H9 (cell line): ENCODE measurements around the gene PAX9. TPM values are rescaled to one million over a fixed set of nuclear protein-coding genes. Genes with fewer than 3 reads are reported as not detected.

Source experiments
- DNase-seq: peaks from one replicate; pipeline ENCODE4 v3.0.0-alpha.2; 2017
- H2AFZ ChIP-seq: one replicate; pipeline ENCODE4 v1.6.1; 2013; ENCODE audit warnings: mild to moderate bottlenecking, low read length, control low read depth, moderate library complexity
- H2AK5ac ChIP-seq: 2 replicates; pipeline ENCODE4 v1.6.1; 2013; ENCODE audit warnings: low read length, control low read depth, mixed read lengths; ENCODE audit not compliant: insufficient read length
- H2BK120ac ChIP-seq: one replicate; pipeline ENCODE4 v1.6.1; 2013; ENCODE audit warnings: low read depth, mild to moderate bottlenecking, low read length, control low read depth, inconsistent platforms; ENCODE audit not compliant: poor library complexity, severe bottlenecking
- H2BK12ac ChIP-seq: 2 replicates; pipeline ENCODE4 v1.6.1; 2013; ENCODE audit warnings: low read length, control low read depth, mixed read lengths, low read depth; ENCODE audit not compliant: insufficient read length
- H2BK15ac ChIP-seq: 2 replicates; pipeline ENCODE4 v1.6.1; 2013; ENCODE audit warnings: low read depth, low read length, control low read depth
- H2BK20ac ChIP-seq: one replicate; pipeline ENCODE4 v1.6.1; 2013; ENCODE audit warnings: low read depth, mild to moderate bottlenecking, low read length, control low read depth, inconsistent platforms; ENCODE audit not compliant: poor library complexity, severe bottlenecking
- H2BK5ac ChIP-seq: 2 replicates; pipeline ENCODE4 v1.6.1; 2013; ENCODE audit warnings: low read length, control low read depth, mixed read lengths; ENCODE audit not compliant: insufficient read length
- H3K14ac ChIP-seq: 2 replicates; pipeline ENCODE4 v1.6.1; 2013; ENCODE audit warnings: low read length, control low read depth; ENCODE audit not compliant: insufficient read depth
- H3K18ac ChIP-seq: 2 replicates; pipeline ENCODE4 v1.6.1; 2013; ENCODE audit warnings: low read depth, mild to moderate bottlenecking, mixed read lengths, low read length, control low read depth; ENCODE audit not compliant: insufficient read length
- H3K23ac ChIP-seq: 2 replicates; pipeline ENCODE4 v1.6.1; 2013; ENCODE audit warnings: low read length, control low read depth, mixed read lengths, low read depth; ENCODE audit not compliant: insufficient read length
- H3K23me2 ChIP-seq: 2 replicates; pipeline ENCODE4 v1.6.1; 2013; ENCODE audit warnings: low read depth, mild to moderate bottlenecking, mixed read lengths, low read length, control low read depth; ENCODE audit not compliant: insufficient read length, poor library complexity, severe bottlenecking
- H3K27ac ChIP-seq: 2 replicates; pipeline ENCODE4 v1.5.1; 2013; ENCODE audit warnings: low read length, control low read depth, mixed read lengths, low read depth; ENCODE audit not compliant: insufficient read length
- H3K27me3 ChIP-seq: 2 replicates; pipeline ENCODE4 v1.6.1; 2013; ENCODE audit warnings: low read length, control low read depth, inconsistent platforms; ENCODE audit not compliant: insufficient read depth
- H3K4ac ChIP-seq: 2 replicates; pipeline ENCODE4 v1.6.1; 2013; ENCODE audit warnings: low read depth, mild to moderate bottlenecking, control low read depth, inconsistent platforms, low read length, moderate library complexity
- H3K4me1 ChIP-seq: 2 replicates; pipeline ENCODE4 v1.6.1; 2013; ENCODE audit warnings: low read length, control low read depth, inconsistent platforms; ENCODE audit not compliant: insufficient read depth
- H3K4me2 ChIP-seq: 2 replicates; pipeline ENCODE4 v1.6.1; 2013; ENCODE audit warnings: low read length, control low read depth, mixed read lengths; ENCODE audit not compliant: insufficient read length, insufficient read depth
- H3K56ac ChIP-seq: 2 replicates; pipeline ENCODE4 v1.6.1; 2013; ENCODE audit warnings: low read depth, mild to moderate bottlenecking, mixed read lengths, low read length, control low read depth; ENCODE audit not compliant: insufficient read length
- H3K79me1 ChIP-seq: 2 replicates; pipeline ENCODE4 v1.6.1; 2013; ENCODE audit warnings: low read depth, mild to moderate bottlenecking, moderate library complexity, low read length, control low read depth, inconsistent platforms; ENCODE audit not compliant: insufficient read depth, poor library complexity, severe bottlenecking
- H3K79me2 ChIP-seq: 2 replicates; pipeline ENCODE4 v1.6.1; 2013; ENCODE audit warnings: low read length, control low read depth, inconsistent platforms; ENCODE audit not compliant: insufficient read depth
- H3K9ac ChIP-seq: 2 replicates; pipeline ENCODE4 v1.6.1; 2013; ENCODE audit warnings: low read length, control low read depth, mixed read lengths; ENCODE audit not compliant: insufficient read length; ENCODE audit errors: extremely low read depth
- H3K9me3 ChIP-seq: one replicate; pipeline ENCODE4 v1.6.1; 2013; ENCODE audit warnings: low read depth, low read length, inconsistent platforms; ENCODE audit not compliant: control insufficient read depth
- H3T11ph ChIP-seq: one replicate; pipeline ENCODE4 v1.6.1; 2013; ENCODE audit warnings: mild to moderate bottlenecking, low read length, control low read depth, inconsistent platforms
- H4K20me1 ChIP-seq: one replicate; pipeline ENCODE4 v1.6.1; 2013; ENCODE audit not compliant: control insufficient read depth, insufficient read length, insufficient read depth
- H4K5ac ChIP-seq: 2 replicates; pipeline ENCODE4 v1.6.1; 2013; ENCODE audit warnings: low read depth, mild to moderate bottlenecking, mixed read lengths, low read length, control low read depth; ENCODE audit not compliant: insufficient read length
- H4K8ac ChIP-seq: replicated peaks from 2 replicates; pipeline ENCODE4 v1.6.1; 2013; ENCODE audit warnings: low read length, control low read depth, mixed read lengths, low read depth; ENCODE audit not compliant: insufficient read length
- H4K91ac ChIP-seq: 2 replicates; pipeline ENCODE4 v1.6.1; 2013; ENCODE audit warnings: low read depth, mild to moderate bottlenecking, moderate library complexity, mixed read lengths, low read length, control low read depth; ENCODE audit not compliant: insufficient read length
- H3K27ac Mint-ChIP-seq, 3 experiments: 2 replicates in 2 of 3; 3 replicates in 1 of 3; pipeline ENCODE4 v1.8.0; 2020 to 2021; ENCODE audit warnings: mixed read lengths in 3 of 3, mild to moderate bottlenecking in 1 of 3, moderate library complexity in 1 of 3
- H3K27me3 Mint-ChIP-seq: 2 replicates; pipeline ENCODE4 v1.8.0; 2021; ENCODE audit warnings: low read depth, mild to moderate bottlenecking, moderate library complexity, mixed read lengths
- H3K36me3 Mint-ChIP-seq, 3 experiments: 2 replicates in 2 of 3; 3 replicates in 1 of 3; pipeline ENCODE4 v1.8.0; 2020 to 2021; ENCODE audit warnings: low read depth in 3 of 3, mixed read lengths in 3 of 3; ENCODE audit not compliant: insufficient read depth in 1 of 3
- H3K4me1 Mint-ChIP-seq, 2 experiments: 2 replicates each; pipeline ENCODE4 v1.8.0; 2020; ENCODE audit warnings: mixed read lengths in 2 of 2
- H3K4me3 Mint-ChIP-seq, 2 experiments: 2 replicates in 1 of 2; 3 replicates in 1 of 2; pipeline ENCODE4 v1.8.0; 2020 to 2021; ENCODE audit warnings: mild to moderate bottlenecking in 2 of 2, mixed read lengths in 2 of 2, moderate library complexity in 1 of 2
- H3K9me3 Mint-ChIP-seq, 2 experiments: 2 replicates in 1 of 2; 3 replicates in 1 of 2; pipeline ENCODE4 v1.8.0; 2020; ENCODE audit warnings: mild to moderate bottlenecking in 2 of 2, mixed read lengths in 2 of 2, moderate library complexity in 1 of 2
- WGBS: extraction: QIAGEN DNeasy Blood & Tissue Kit; methylation state at CpG from one replicate; pipeline ENCODE4 v1.1.7; 2013; ENCODE audit warnings: missing lambda C conversion rate, low lambda C conversion rate, mixed read lengths; ENCODE audit not compliant: insufficient read length; ENCODE audit errors: extremely low coverage; 5-methylcytosine and 5-hydroxymethylcytosine counted together
- long read RNA-seq: library from polyadenylated mRNA; unstranded; transcript quantifications from one replicate; pipeline ENCODE4 v2.0.0, GENCODE V29; 2020
- total RNA-seq: library from RNA; stranded (reverse); gene quantifications from 2 replicates; pipeline ENCODE4 v1.2.1, GENCODE V29; 2021
- TF ChIP-seq, protein P1 (sequence below): fragments of 200-600 bp; sonication (generic); conservative IDR thresholded peaks from 3 replicates; pipeline ENCODE4 v1.8.0; 2021; ENCODE audit warnings: antibody characterized with exemption, mild to moderate bottlenecking

PAX9 gene
- not detected in 2 replicates for total RNA-seq
- long read RNA-seq: 0 reads

DNA sequence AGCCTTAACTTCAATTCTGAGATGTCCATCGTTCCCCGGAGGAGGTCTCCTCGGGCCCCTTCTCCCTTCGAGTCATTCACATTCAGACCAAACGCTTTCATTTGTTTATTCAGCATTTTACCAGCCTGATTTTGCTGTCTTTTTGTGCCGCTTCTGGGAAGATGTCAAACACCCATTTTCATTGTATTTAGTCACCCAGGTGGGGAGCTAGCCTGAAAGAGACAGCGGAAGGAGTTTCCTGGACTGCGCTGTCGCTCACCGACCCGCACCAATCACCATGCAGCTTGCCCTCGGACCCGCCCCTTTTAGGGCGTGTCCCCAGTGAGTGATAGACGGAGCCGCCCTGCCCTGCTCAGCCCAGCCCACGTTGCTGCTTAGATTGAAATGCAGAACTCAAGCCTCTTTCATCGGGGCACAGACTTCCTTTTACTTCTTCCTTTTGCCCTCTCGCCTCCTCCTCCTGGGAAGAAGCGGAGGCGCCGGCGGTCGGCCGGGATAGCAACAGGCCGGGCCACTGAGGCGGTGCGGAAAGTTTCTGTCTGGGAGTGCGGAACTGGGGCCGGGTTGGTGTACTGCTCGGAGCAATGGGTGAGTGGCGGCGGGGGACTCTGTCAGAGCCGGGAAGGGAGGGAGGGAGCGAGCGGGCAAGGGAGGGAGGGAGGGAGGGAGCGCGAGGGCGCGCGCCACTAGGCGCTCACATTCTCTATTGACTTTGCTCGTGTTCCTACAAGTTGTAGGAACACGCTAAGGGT is at the start of gene PAX9:
TSS of gene PAX9 (plus strand) at position 355 of the 752 bp plus-strand sequence. CDS start at position 585, 230 bp downstream.
- H3K4me2 ChIP-seq: peak within 1 kb of the TSS; percentile 55
- H3K14ac ChIP-seq: no peak within 1 kb of the TSS
- H2BK20ac ChIP-seq: no peak within 1 kb of the TSS
- no peak within 1 kb of the TSS for H3T11ph ChIP-seq
- Mint-ChIP-seq H3K4me3 (peak within 1 kb of the TSS; percentile 65 to 78), H3K9me3 (peaks cover 2 to 15% of the 10 kb centered on the region in 2 experiments; a peak in 4 of 5 replicates), H3K27ac (no peak within 1 kb of the TSS; a peak in 1 of 7 replicates), H3K4me1 (peaks cover 30 to 48% of the 10 kb centered on the region in 2 experiments), H3K36me3 (no peaks in the 10 kb centered on the region; a peak in 1 of 7 replicates), H3K27me3 (peaks cover 100% of the 10 kb centered on the region)
- no peak within 1 kb of the TSS for H2AK5ac ChIP-seq
- no peaks in the 10 kb centered on the region for H3K9me3 ChIP-seq
- no peaks in the 10 kb centered on the region for H3K4me1 ChIP-seq
- no peak within 1 kb of the TSS for H2BK120ac ChIP-seq
- DNase-seq: peak; percentile 97
- H3K4ac ChIP-seq: no peak within 1 kb of the TSS
- H3K56ac ChIP-seq: no peak within 1 kb of the TSS
- no peak within 1 kb of the TSS for H4K91ac ChIP-seq
- H3K23me2 ChIP-seq: peaks cover 7% of the 10 kb centered on the region
- no peak within 1 kb of the TSS for H4K8ac ChIP-seq
- H3K79me1 ChIP-seq: no peaks in the 10 kb centered on the region
- H4K20me1 ChIP-seq: no peaks in the 10 kb centered on the region
- H2AFZ ChIP-seq: no peak within 1 kb of the TSS
- TF ChIP-seq, protein P1, sequence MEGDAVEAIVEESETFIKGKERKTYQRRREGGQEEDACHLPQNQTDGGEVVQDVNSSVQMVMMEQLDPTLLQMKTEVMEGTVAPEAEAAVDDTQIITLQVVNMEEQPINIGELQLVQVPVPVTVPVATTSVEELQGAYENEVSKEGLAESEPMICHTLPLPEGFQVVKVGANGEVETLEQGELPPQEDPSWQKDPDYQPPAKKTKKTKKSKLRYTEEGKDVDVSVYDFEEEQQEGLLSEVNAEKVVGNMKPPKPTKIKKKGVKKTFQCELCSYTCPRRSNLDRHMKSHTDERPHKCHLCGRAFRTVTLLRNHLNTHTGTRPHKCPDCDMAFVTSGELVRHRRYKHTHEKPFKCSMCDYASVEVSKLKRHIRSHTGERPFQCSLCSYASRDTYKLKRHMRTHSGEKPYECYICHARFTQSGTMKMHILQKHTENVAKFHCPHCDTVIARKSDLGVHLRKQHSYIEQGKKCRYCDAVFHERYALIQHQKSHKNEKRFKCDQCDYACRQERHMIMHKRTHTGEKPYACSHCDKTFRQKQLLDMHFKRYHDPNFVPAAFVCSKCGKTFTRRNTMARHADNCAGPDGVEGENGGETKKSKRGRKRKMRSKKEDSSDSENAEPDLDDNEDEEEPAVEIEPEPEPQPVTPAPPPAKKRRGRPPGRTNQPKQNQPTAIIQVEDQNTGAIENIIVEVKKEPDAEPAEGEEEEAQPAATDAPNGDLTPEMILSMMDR: no peak
- WGBS: no CpG with 5 or more reads among the region's 44 CpGs
- H3K9ac ChIP-seq: no peak within 1 kb of the TSS
- no peak within 1 kb of the TSS for H3K18ac ChIP-seq
- H2BK12ac ChIP-seq: no peak within 1 kb of the TSS
- peaks cover 92% of the 10 kb centered on the region for H3K27me3 ChIP-seq
- no peaks in the 10 kb centered on the region for H3K79me2 ChIP-seq
- H3K23ac ChIP-seq: no peak within 1 kb of the TSS
- no peak within 1 kb of the TSS for H2BK15ac ChIP-seq
- H4K5ac ChIP-seq: no peak within 1 kb of the TSS
- H2BK5ac ChIP-seq: no peak within 1 kb of the TSS
- no peak within 1 kb of the TSS for H3K27ac ChIP-seq
